Raji (cell line): ENCODE data around the gene OR51G1.

Experiments used
- POLR2A ChIP-seq: IDR thresholded peaks from 2 replicates; pipeline ENCODE4 v1.6.1; 2011; ENCODE audit warnings: low read depth, low read length, control low read depth; ENCODE audit not compliant: insufficient read depth

The OR51G1 gene

DNA sequence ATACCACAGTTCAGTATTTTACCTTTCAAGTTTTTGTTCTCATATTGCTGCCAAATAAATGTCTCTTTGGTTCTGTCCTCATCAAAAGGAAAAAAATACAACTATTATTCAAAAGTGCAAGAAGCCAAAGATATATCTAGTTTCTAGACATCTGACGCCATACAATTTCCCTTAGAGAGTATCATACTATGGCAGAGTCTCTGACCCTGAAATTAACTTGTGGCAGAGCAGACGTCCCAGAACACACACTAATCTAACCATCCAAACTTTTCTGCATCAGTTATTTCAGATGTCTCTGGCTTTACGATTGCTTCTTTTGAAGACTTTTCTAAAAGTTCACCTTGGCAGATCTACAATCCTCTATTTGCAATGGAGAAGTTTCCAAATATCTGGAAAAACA is 39.8 kb downstream of the OR51G1 start:
- no peak for TF ChIP-seq POLR2A

DNA sequence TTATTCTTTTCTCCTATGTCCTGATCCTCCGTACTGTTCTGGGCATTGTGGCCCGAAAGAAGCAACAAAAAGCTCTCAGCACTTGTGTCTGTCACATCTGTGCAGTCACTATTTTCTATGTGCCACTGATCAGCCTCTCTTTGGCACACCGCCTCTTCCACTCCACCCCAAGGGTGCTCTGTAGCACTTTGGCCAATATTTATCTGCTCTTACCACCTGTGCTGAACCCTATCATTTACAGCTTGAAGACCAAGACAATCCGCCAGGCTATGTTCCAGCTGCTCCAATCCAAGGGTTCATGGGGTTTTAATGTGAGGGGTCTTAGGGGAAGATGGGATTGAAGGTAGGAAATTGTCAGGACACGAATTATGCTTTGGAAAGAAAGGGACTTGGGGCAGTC is 41.6 kb downstream of the OR51G1 start:
- TF ChIP-seq POLR2A = no peak

DNA sequence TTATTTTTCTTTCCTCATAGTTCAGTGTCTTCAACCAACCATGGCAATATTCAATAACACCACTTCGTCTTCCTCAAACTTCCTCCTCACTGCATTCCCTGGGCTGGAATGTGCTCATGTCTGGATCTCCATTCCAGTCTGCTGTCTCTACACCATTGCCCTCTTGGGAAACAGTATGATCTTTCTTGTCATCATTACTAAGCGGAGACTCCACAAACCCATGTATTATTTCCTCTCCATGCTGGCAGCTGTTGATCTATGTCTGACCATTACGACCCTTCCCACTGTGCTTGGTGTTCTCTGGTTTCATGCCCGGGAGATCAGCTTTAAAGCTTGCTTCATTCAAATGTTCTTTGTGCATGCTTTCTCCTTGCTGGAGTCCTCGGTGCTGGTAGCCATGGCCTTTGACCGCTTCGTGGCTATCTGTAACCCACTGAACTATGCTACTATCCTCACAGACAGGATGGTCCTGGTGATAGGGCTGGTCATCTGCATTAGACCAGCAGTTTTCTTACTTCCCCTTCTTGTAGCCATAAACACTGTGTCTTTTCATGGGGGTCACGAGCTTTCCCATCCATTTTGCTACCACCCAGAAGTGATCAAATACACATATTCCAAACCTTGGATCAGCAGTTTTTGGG is 42.2 kb downstream of the OR51G1 start, which contains the start of gene OR51T1:
Gene OR51T1 (plus strand): TSS at position 41 of the 641 bp plus-strand sequence. CDS start 0 bp downstream, at position 41.
- TF ChIP-seq POLR2A = no peak

DNA sequence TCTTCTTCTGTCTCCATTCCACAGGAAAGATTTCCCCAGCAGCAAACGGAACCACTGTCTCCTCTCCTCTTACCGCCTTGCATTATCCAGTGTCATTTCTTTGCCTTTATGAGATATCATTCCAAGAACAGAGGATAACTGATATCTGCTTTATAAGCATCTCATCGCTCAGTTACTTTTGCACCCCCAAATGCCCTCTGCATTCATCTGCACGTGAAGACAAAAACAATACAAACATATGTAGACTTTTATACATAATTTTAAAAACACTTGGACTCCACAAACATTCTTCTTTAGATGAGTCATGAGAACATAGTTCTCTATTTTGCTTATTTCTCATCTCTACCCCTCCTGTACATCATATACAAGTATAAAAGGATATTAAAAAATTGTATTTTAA is 43.0 kb downstream of the OR51G1 start:
- no peak for TF ChIP-seq POLR2A
